Fibroblast of villous mesenchyme (primary cell): ENCODE data around the gene DNAJB6. TPM values are rescaled to one million over a fixed set of nuclear protein-coding genes. Genes with fewer than 3 reads are reported as not detected.

ENCODE experiments used
- DNase-seq: peaks from one replicate; pipeline ENCODE4 v3.0.0-alpha.2; 2010; ENCODE audit warnings: low read depth
- H3K4me3 ChIP-seq: 2 replicates; pipeline ENCODE4 v1.5.1; 2011; ENCODE audit warnings: low read depth, mild to moderate bottlenecking, low read length
- CTCF ChIP-seq: IDR thresholded peaks from 2 replicates; pipeline ENCODE4 v1.5.1; 2012; ENCODE audit warnings: low read depth, mild to moderate bottlenecking, low read length; ENCODE audit not compliant: insufficient read depth
- total RNA-seq: library from RNA; depleted of rRNA; stranded (reverse); fragments of >200 nt; gene quantifications from 2 replicates; pipeline ENCODE4 v1.2.3, GENCODE V29; 2012

Gene DNAJB6
- total RNA-seq, 1 donor: 123 TPM

DNA sequence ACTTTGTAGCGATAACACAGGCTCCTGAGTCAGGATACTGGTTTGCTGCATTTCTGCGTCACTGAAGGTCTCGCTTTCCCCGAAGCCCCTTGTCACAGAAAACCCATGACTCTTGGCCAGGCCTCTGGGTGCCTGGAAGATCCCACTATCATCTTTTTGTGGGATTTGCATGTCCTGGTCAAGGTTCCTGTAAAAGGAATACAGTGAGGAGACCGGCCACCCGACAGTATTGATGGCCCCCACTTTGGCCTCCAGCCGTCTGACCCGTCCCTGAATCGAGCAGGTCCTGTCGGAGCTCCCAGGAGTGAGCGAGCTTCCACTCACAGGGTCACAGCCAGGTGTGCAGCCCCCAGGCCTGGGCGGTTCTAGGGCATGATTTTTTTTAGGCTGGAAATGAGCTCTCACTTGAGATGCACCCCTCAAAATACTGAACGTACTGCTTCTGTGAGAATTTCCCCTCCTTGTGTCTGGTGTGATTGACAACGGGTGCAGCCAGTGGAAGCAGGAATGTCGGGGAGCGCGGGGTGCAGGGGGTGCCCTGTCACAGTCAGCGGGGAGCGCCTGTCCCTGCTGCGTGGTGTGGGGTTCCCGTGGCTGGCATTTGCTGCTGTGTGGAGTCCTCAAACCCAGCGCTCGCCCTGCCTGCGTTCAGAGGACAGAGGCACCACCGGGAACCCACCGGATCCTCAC lies 75.8 kb downstream of the DNAJB6 start:
- no peak for TF ChIP-seq CTCF
- H3K4me3 ChIP-seq: no peak overlapping the region
- no peak for DNase-seq

GRCh38 chr7:157413881-157414701 lies 77.3 kb downstream of the DNAJB6 start:
- H3K4me3 ChIP-seq: no peak overlapping the region
- DNase-seq: no peak
- TF ChIP-seq CTCF: no peak

DNA sequence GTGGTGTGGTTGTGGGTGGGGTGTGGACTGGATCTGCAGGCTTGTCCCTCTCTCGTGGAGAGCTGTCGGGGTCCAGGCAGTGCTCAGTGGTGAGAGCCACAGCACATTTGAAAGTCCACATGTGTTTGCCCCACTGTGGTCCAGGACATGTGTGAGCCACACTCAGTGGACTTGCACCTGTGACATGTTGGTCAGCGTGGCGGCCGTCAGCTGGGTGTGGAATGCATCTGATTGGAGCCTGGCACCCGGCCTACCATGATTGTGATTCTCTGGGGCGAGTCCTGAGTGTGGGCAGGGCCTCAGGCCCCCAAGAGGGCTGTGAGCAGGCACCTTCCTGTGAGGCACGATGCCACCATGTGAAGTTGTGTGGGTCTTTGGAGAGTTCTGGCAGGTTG lies 77.9 kb downstream of the DNAJB6 start:
- TF ChIP-seq CTCF: no peak
- H3K4me3 ChIP-seq: no peak overlapping the region
- no peak for DNase-seq

DNA sequence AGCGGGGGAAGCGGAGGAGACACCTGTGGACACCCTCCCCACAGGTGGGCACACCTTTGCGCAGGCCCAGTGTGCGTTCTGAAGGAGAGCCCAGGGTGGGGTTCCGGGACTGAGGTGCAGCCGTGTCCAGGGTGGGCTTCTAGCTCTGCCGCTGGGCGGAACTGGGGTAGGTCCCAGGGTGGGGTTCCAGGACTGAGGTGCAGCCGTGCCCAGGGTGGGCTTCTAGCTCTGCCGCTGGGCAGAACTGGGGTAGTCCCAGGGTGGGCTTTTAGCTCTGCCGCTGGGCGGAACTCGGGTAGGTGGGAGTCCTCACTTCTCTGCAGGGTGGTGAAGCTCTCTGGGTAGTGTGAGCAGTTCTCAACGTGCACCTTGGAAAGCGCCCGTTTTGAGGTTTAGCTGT lies 78.7 kb downstream of the DNAJB6 start:
- H3K4me3 ChIP-seq: no peak overlapping the region
- DNase-seq: no peak
- no peak for TF ChIP-seq CTCF

- DNase-seq: no peak
- TF ChIP-seq CTCF: no peak
- H3K4me3 ChIP-seq: no peak overlapping the region
Measured at GRCh38 chr7:157416011-157416410, 79.2 kb downstream of the DNAJB6 start.

DNA sequence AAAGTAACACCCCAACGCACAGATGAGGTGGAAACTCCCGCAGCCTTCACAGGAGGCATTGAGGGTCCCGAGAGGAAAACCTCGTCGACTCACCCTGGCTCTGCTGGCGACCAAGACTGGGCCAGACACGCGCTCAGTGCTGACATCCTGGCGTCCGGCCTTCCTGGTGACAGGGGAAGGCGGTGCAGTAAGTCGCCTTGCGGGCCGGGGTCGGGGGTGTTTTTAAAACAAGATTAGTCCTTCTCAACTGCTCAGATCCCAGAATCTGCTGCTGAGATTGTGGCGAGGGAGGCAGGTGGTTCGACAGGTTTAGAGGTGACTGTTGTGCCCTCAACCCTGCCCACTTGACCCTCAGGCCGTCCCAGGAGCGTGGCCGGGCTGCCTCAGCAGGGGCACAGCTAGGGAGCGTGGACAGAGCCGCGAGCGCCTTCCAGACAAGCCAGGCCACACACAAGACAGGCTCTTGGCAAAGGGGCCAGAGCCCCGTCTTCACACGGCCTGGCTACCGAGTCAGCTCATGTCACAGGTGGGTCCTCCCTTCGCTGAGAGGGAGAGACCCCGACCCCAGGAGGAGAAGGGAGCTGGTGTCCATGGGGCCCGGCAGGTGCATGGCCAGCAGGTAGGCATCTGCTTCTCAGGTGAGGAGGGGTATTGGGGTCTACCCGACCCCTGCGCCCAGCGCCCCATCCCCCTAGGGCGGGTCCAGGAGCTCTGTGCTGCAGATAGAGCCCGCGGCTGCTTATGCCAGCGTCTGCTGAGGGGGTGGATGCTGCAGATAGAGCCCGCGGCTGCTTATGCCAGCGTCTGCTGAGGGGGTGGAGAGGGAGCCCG lies 81.6 kb downstream of the DNAJB6 start:
- TF ChIP-seq CTCF: no peak
- no peak for DNase-seq
- H3K4me3 ChIP-seq: no peak overlapping the region
